NOMO-1 treated with dmso at 0.1 percent for 144 hours (cell line): ENCODE results near the gene ANKIB1.
"Not testable (repeated sequence)": the region's sequence is repeated elsewhere in the genome, so short reads cannot be mapped to it uniquely, and the experiment has no call there.

Experiments
- DNase-seq: peaks from one replicate; lab custom pipeline; 2025; ENCODE audit not compliant: unreplicated experiment; lab: John Stamatoyannopoulos, UW

Gene ANKIB1

GRCh38 chr7:92400013-92400412 lies 154.2 kb downstream of the ANKIB1 start:
- DNase-seq, result no peak

DNA sequence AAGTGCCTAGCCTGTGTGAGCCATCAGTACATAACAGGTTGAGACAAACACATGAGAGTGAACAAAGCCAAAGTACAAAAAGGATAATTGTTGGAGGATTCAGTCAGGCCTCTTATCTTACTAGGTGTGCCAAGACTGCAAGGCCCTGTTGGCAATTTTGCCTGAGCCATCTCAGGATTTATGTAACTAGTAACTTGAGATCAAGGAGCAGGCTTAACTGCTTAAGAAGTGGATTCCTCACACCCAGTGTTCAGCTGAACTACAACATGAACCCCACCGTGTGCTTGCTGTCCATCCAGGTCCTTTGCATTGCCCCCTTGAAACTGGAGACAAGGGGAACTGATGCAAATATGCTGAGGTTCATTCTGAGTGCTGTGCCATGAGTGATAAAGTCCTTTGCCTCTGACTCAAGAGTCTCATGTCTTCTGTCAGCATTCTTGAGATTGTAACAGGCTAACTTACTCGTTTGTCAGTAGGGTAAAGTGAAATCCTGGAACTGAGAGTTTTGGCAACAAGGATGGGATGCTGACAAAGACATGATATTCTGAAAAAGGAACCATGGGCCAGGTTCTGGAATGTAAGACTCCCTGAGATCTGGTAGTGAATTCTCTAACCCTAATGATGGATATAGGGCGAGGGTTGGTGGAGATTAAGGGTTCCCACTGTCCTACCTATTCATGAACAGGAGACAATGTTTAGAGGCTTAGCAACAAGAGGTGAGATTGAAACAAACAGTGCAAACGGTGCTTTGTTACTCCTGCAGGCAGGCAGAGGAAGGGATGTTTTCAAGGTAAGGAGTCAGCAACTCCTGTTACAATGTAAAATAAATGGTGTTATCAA lies 157.4 kb downstream of the ANKIB1 start:
- no peak for DNase-seq

- DNase-seq, result no peak
Observed at GRCh38 chr7:92403760-92404074, 157.9 kb downstream of the ANKIB1 start.

GRCh38 chr7:92404170-92404614 lies 158.4 kb downstream of the ANKIB1 start:
- DNase-seq, result peak; percentile 96

DNA sequence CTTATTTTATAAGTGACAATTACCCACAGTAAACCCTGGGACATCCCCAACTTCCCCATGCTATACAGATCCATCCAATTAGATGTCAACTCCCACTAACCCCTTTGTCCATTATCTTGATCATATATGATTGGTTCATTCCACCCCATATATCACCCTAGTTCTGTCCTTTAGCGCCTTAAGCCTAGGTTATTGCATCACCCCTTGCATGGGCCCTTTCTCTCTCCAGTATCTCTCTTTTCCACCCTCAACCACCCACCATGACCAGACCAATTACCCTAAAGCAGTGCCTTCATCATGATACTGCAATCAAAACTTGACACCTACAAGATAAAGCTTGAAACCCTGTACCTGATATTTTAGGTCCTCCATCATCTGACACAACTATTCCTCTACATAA lies 163.6 kb downstream of the ANKIB1 start:
- DNase-seq, result no peak

- DNase-seq, result not testable (repeated sequence)
Observed at GRCh38 chr7:92410162-92410561, 164.4 kb downstream of the ANKIB1 start.

GRCh38 chr7:92412745-92413144 lies 167.0 kb downstream of the ANKIB1 start:
- DNase-seq, result no peak

GRCh38 chr7:92413550-92413949 lies 167.8 kb downstream of the ANKIB1 start:
- DNase-seq, result no peak

GRCh38 chr7:92415225-92415624 lies 169.5 kb downstream of the ANKIB1 start:
- DNase-seq, result no peak

DNA sequence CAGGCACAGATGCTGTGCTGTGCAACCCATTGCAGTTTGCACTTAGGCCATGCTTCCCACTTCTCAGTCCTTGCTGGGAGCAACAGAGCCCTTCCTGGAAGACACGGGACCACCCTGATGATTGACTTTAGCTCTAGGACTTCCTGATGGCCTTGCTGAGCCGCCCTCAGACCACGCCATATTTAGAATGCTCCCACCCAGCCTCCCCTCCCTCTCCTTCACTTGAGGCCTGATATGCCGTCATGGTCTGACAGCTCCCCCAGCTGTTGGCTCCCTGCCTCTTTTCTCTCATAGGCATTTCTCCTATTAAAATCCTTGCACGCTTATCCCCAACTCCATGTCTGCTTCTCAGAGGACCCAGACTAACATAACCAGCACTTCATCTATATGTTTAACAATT lies 172.1 kb downstream of the ANKIB1 start:
- DNase-seq, result no peak

DNA sequence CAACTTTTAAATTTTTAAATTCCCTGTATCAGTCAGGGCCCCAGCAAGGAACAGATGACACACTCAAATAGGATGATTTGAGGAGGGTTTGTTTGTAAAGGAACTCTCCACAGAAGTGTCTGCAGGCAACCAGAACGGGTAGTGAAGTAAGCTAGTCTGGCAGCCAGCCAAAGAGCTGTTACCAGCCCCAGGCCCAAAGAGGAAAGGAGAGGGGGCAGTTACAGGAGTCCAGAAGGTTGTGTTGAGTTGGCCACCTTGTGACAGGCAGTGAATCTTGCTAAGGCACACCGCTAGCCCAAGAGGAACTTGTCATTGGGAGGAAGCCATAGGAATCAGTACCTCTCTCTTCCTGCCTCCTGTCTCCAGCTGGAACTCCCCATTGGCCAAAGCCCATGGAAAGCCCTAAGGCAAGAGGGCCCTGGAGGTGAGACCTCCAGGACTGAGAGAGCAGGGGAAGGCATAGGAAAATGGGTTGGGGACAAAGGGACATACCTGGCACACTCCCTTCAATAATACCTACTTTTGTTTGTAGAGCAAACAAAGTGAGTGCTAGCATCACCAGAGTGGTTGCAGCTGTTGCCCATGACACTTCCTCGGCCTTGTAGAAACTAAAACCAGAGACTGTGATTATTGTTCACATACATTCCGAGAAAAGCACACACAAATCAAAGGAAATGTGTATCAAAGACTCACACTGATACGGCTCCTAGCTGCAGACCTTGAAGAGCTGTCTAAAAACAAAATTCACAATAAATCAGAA lies 176.1 kb downstream of the ANKIB1 start:
- peak; percentile 62 for DNase-seq

DNA sequence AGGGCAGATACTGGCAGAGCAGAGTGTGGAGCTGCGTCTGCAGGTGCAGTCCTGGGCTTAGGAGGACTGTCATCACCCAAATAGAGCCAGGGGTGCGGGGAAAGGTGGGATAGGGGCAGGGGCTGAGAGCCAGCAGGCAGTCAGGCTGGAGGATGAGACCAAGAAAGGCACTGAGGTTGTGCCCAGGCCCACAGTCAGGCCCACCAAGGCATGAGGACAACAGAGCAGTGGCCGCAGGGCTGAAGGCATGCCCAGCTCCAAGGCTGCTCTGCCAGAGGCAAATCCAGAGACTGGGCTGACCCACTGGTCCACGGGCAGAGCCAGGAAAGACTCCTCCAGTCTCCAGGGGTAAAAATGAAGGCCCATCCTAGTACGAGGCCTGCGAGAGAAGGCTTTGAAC lies 177.2 kb downstream of the ANKIB1 start:
- no peak for DNase-seq

- peak; percentile 33 for DNase-seq
Observed at GRCh38 chr7:92423710-92424131, 177.9 kb downstream of the ANKIB1 start.

DNA sequence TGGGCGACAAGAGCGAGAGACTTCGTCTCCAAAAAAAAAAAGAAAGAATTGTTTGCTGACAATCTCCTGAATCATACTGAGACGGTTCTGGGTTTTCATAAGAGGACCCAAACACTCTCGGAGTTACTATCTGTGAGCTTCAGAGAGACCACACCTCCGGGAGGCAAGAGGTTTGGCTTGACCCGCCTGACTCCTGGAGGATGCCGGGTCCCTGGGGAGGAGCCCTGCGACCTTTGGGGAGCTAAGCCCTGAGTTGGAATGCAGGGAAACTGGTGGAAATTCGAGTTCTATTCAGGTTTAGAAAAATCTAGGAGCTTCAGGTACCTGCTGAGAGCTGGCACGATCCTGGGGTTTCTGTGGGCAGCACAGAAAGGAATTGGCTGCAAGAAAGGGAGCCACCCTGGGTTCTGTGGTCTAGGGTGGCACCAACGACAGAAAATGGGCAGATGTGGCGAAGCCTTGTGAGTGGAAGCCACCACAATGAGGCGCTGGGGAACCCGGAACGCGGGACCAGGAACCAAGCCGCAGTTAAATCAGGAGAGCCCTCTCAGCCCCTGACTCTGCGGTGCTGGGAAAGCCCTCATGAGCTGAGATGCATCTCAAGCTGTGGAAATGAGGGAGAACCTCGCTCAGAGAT lies 179.7 kb downstream of the ANKIB1 start:
- DNase-seq, result peak; percentile 54

GRCh38 chr7:92427193-92427592 lies 181.4 kb downstream of the ANKIB1 start:
- no peak for DNase-seq

- DNase-seq, result no peak
Observed at GRCh38 chr7:92432299-92432946, 186.6 kb downstream of the ANKIB1 start.

- DNase-seq, result no peak
Observed at GRCh38 chr7:92433019-92433418, 187.2 kb downstream of the ANKIB1 start.

DNA sequence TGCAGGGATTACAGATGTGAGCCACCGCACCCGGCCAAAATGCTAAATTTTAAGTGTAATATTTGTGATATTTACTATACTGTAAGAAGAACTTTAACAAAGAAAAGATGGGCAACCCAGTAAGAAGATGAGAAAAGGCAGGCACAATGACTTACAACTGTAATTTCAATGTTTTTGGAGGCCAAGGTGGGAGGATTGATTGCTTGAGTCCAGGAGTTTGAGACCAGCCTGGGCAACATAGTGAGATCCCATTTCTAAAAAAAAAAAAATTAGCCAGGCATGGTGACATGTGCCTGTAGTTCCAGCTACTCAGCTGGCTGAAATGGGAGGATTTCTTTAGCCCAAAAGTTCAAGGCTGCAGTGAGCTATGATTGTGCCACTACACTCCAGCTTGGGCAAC lies 189.8 kb downstream of the ANKIB1 start:
- no peak for DNase-seq

DNA sequence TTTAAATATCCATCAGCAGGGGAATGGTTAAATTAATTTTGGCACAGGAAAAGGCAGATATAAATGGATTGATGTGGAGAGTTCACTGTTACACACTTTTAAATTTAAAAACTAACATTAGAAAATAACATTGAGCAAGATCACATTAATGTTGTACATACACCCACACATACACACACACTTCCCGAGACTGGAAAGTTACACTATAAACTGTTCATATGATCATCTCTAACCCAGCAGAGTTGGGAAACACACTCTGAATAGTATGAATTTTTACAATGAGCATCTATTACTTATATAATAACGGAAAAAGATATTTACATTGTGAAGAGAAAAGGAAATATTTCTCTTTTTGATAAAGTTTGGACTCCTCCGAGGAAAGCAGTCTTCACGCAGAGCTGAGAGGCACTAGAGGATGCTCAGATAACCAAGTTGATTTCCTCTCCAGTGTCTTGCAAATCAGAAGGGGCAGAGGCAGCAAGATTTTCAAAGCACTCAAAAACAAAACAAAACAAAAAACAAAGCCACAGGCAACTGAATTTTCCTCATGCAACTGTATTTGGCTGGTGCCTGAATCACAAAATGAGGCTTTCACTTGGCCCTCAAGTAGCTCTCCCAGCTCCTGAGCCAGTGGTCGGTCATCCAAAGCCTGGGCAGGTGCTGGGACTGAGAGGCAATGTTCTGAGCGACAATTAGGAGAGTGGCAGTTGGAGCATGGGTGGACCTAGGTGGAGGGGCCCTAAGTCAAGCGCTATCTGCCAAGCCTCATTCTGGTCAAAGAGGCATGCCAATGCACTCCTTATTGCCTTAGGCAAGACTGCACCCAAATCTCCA lies 191.1 kb downstream of the ANKIB1 start:
- DNase-seq, result no peak

DNA sequence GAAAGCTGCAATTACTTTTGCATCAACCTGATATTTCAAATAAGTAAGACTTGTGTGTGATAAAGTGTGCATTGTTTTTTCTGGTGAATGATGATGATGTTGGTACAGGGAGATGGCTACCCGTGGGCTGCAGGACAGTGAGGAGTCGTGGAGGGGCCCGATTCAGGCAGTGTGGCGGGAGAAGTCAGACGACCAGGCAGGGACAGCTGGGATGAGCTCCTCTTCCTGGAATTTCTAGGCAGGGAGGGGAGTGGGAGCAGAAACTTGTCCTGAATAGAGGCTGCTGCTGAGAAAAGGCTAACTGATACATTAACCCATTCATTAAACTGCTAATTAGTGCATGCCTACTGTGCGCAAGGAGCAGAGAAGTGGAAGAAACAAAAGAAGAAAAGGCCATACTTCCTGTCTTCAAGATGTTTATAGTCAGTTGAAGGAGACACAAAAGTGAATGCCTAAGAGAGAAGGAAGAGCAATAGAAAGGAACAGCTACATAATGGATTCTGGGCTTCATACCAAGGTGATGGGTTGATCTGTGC lies 192.2 kb downstream of the ANKIB1 start:
- no peak for DNase-seq
